Panc1 (cell line): Measurements from ENCODE around the gene STARD13. TPM values are rescaled to one million over a fixed set of nuclear protein-coding genes. Genes with fewer than 3 reads are reported as not detected.

Experiments
- ATAC-seq: fragments of 200-7000 bp; cut with Tn5 transposase; 2 replicates; pipeline ENCODE4 v1.9.1; 2020; ENCODE audit warnings: mild to moderate bottlenecking, moderate library complexity
- BruUV-seq: library from RNA; stranded (reverse); fragments of 400-500 nt; replicated peaks from 2 replicates; lab custom pipeline; 2021; lab: Mats Ljungman, UMichigan
- CTCF ChIA-PET: fragments of 300-600 bp; sonication (Branson Sonifier 250); formaldehyde crosslinking; loops from one replicate; lab custom pipeline; 2022; ENCODE audit warnings: antibody characterized with exemption; lab: Charles Lee
- POLR2A ChIA-PET: fragments of 300-600 bp; sonication (Branson Sonifier 250); formaldehyde crosslinking; loops from one replicate; lab custom pipeline; 2022; ENCODE audit warnings: antibody characterized with exemption; lab: Charles Lee
- DNase-seq: peaks from one replicate; pipeline ENCODE4 v3.0.0-alpha.2; 2010; ENCODE audit warnings: low read depth, low spot score
- H3K27ac ChIP-seq: 2 replicates; pipeline ENCODE4 v1.5.1; 2011; ENCODE audit warnings: mild to moderate bottlenecking, low read length, inconsistent platforms
- H3K27me3 ChIP-seq: fragments of 200-500 bp; sonication (Bioruptor generic); 2 replicates; pipeline ENCODE4 v1.6.0; 2014; ENCODE audit warnings: low read length, inconsistent platforms; ENCODE audit not compliant: control insufficient read depth, insufficient read depth
- H3K36me3 ChIP-seq: fragments of 200-500 bp; sonication (Bioruptor generic); 2 replicates; pipeline ENCODE4 v1.5.1; 2014; ENCODE audit warnings: inconsistent platforms, mild to moderate bottlenecking, low read length, moderate library complexity; ENCODE audit not compliant: control insufficient read depth, insufficient read depth
- H3K4me1 ChIP-seq: 2 replicates; pipeline ENCODE4 v1.5.1; 2011; ENCODE audit warnings: inconsistent platforms, mild to moderate bottlenecking, low read length, moderate library complexity; ENCODE audit not compliant: control insufficient read depth, insufficient read depth
- H3K4me3 ChIP-seq, 2 experiments: 2 replicates each; pipeline ENCODE4 v1.5.1; 2011 to 2012; ENCODE audit warnings: low read depth in 2 of 2, low read length in 2 of 2, mild to moderate bottlenecking in 2 of 2, inconsistent platforms in 1 of 2, moderate library complexity in 1 of 2
- H3K9me3 ChIP-seq: fragments of 200-500 bp; sonication (Bioruptor generic); 2 replicates; pipeline ENCODE4 v1.5.1; 2014; ENCODE audit warnings: low read depth, mild to moderate bottlenecking, inconsistent platforms, low read length, moderate library complexity; ENCODE audit not compliant: control insufficient read depth, insufficient read depth
- CTCF ChIP-seq: fragments of 450-650 bp; IDR thresholded peaks from 2 replicates; pipeline ENCODE4 v1.5.1; 2017; ENCODE audit warnings: mild to moderate bottlenecking
- POLR2AphosphoS5 ChIP-seq: IDR thresholded peaks from 2 replicates; pipeline ENCODE4 v1.6.1; 2012; ENCODE audit warnings: mild to moderate bottlenecking, low read depth, low read length, moderate library complexity
- REST ChIP-seq, 2 experiments: IDR thresholded peaks; 2 replicates each; pipeline ENCODE4 v1.6.1; 2011 to 2012; ENCODE audit warnings: low read depth in 2 of 2, control low read depth in 1 of 2, low read length in 1 of 2, mild to moderate bottlenecking in 1 of 2, moderate library complexity in 1 of 2; ENCODE audit not compliant: insufficient read depth in 1 of 2
- SIN3A ChIP-seq: IDR thresholded peaks from 2 replicates; pipeline ENCODE4 v1.6.1; 2012; ENCODE audit warnings: low read depth, mild to moderate bottlenecking, low read length, moderate library complexity, borderline replicate concordance; ENCODE audit not compliant: insufficient read depth
- TCF7L2 ChIP-seq: IDR thresholded peaks from 2 replicates; pipeline ENCODE4 v1.6.1; 2011; ENCODE audit warnings: mild to moderate bottlenecking, low read depth, low read length, inconsistent platforms
- in situ Hi-C: cut with HindIII; loops from 2 replicates; pipeline ENCODE4 v1.10.0; 2016; ENCODE audit warnings: low sequenced_read_pairs, low pct_unique_long_range_greater_than_20kb
- intact Hi-C: fragments of 100-400 bp; cut with micrococcal nuclease; formaldehyde crosslinking; loops from one replicate; pipeline ENCODE4 v1.10.0; 2022; ENCODE audit not compliant: unreplicated experiment
- total RNA-seq: library from RNA; stranded (reverse); gene quantifications from one replicate; pipeline ENCODE4 v1.2.1, GENCODE V29; 2021; ENCODE audit not compliant: unreplicated experiment

The STARD13 gene
- total RNA-seq, 1 experiment from 2014 or later, result 6.5 TPM

- DNase-seq (no peak), ATAC-seq (peak; percentile 57)
- Histone ChIP-seq H3K4me3 (peak overlapping the region in 1 of 2 experiments; percentile 17; a peak in 1 of 4 replicates), H3K27ac (peak overlapping the region; percentile 18; the same call in 1 of the 2 replicates), H3K9me3 (no peaks in the 10 kb centered on the region), H3K36me3 (no peaks in the 10 kb centered on the region), H3K27me3 (no peaks in the 10 kb centered on the region), H3K4me1 (peaks cover 7% of the 10 kb centered on the region)
- no TSS peak for BruUV-seq
- intact Hi-C loops, result no loop called here
- CTCF ChIA-PET, result no interaction called here
- no peak for TF ChIP-seq REST (IDR thresholded peaks at IDR 0.05; ENCODE audit: insufficient read depth in 1 of 2, low read depth in 2 of 2, low read length in 1 of 2)
- TF ChIP-seq CTCF, result no peak
- TF ChIP-seq TCF7L2, result no peak
- TF ChIP-seq SIN3A, result no peak
- no peak for TF ChIP-seq POLR2AphosphoS5
- POLR2A ChIA-PET, result no interaction called here
- in situ Hi-C loops, result no loop called here
These were observed 23.0 kb downstream of the STARD13 start for GRCh38 chr13:33262594-33262993.

- in situ Hi-C loops, result no loop called here
- peak overlapping the region in 1 of 2 experiments; percentile 17; a peak in 2 of 4 replicates for H3K4me3 ChIP-seq
- BruUV-seq, result no TSS peak
- H3K36me3 ChIP-seq, result no peaks in the 10 kb centered on the region
- DNase-seq, result no peak
- TF ChIP-seq REST (IDR thresholded peaks at IDR 0.05; ENCODE audit: insufficient read depth in 1 of 2, low read depth in 2 of 2, low read length in 1 of 2) (no peak), POLR2AphosphoS5 (no peak), SIN3A (no peak), TCF7L2 (no peak), CTCF (no peak)
- peak overlapping the region; percentile 68 for H3K27ac ChIP-seq
- no peaks in the 10 kb centered on the region for H3K27me3 ChIP-seq
- ChIA-PET CTCF (no interaction called here), POLR2A (no interaction called here)
- no peaks in the 10 kb centered on the region for H3K9me3 ChIP-seq
- peaks cover 7% of the 10 kb centered on the region for H3K4me1 ChIP-seq
- intact Hi-C loops, result no loop called here
- ATAC-seq, result peak; percentile 93
These were observed 23.5 kb downstream of the STARD13 start for GRCh38 chr13:33262062-33262487.
